GM12878 (cell line): Measurements from ENCODE around the gene LRRC8D. TPM values are rescaled to one million over a fixed set of nuclear protein-coding genes. Genes with fewer than 3 reads are reported as not detected.

Experiments
- ATAC-seq: fragments of 200-7000 bp; cut with Tn5 transposase; 3 replicates; pipeline ENCODE4 v1.9.1; 2020; ENCODE audit warnings: mild to moderate bottlenecking, moderate library complexity
- BruUV-seq: library from RNA; stranded (reverse); fragments of 400-500 nt; replicated peaks from 2 replicates; lab custom pipeline; 2021; lab: Mats Ljungman, UMichigan
- CTCF ChIA-PET: fragments of 300-600 bp; sonication (Branson Sonifier 250); formaldehyde crosslinking; extraction: SDS; loops from one replicate; lab custom pipeline; 2021; ENCODE audit warnings: inconsistent platforms; lab: Yijun Ruan, JAX
- POLR2A ChIA-PET: fragments of 350-600 bp; formaldehyde crosslinking; extraction: SDS; loops from one replicate; lab custom pipeline; 2021; ENCODE audit warnings: inconsistent platforms; lab: Charles Lee
- RAD21 ChIA-PET: fragments of 300-600 bp; sonication (Branson Sonifier 250); formaldehyde crosslinking; loops from one replicate; lab custom pipeline; 2023; ENCODE audit warnings: antibody characterized with exemption; ENCODE audit not compliant: unreplicated experiment; lab: Charles Lee
- SMC1A ChIA-PET: fragments of 300-600 bp; sonication (Branson Sonifier 250); formaldehyde crosslinking; loops from one replicate; lab custom pipeline; 2023; ENCODE audit not compliant: unreplicated experiment, uncharacterized antibody; lab: Charles Lee
- DNase-seq: peaks from one replicate; pipeline ENCODE4 v3.0.0-alpha.2; 2011; ENCODE audit warnings: low read depth, low spot score
- FAIRE-seq: peaks from 3 replicates; lab custom pipeline; 2011; peaks lifted over from hg19 to GRCh38; lab: Jason Lieb, UNC
- H2AFZ ChIP-seq: 2 replicates; pipeline ENCODE4 v1.6.0; 2011; ENCODE audit warnings: low read depth, low read length, control low read depth; ENCODE audit not compliant: control insufficient read depth
- H3K27ac ChIP-seq: 2 replicates; pipeline ENCODE4 v1.5.1; 2011; ENCODE audit warnings: control low read depth; ENCODE audit not compliant: control insufficient read depth, insufficient read depth
- H3K27me3 ChIP-seq, 2 experiments: replicated peaks in 1 of 2; 2 replicates each; pipeline versions ENCODE4 v1.6.0 to v1.6.1; 2011; ENCODE audit warnings: low read length in 1 of 2; ENCODE audit not compliant: control insufficient read depth in 2 of 2, insufficient read depth in 2 of 2
- H3K36me3 ChIP-seq, 2 experiments: 2 replicates each; pipeline ENCODE4 v1.5.1; 2011; ENCODE audit warnings: low read length in 1 of 2; ENCODE audit not compliant: control insufficient read depth in 2 of 2, insufficient read depth in 2 of 2
- H3K4me1 ChIP-seq: 2 replicates; pipeline ENCODE4 v1.6.1; 2011; ENCODE audit warnings: mild to moderate bottlenecking, low read length, moderate library complexity, mixed read lengths; ENCODE audit not compliant: control insufficient read depth, insufficient read depth
- H3K4me2 ChIP-seq: 2 replicates; pipeline ENCODE4 v1.6.0; 2011; ENCODE audit warnings: control low read depth; ENCODE audit not compliant: control insufficient read depth, insufficient read depth
- H3K4me3 ChIP-seq: fragments of 200-600 bp; sonication (generic); 2 replicates; pipeline ENCODE4 v1.5.1; 2016
- H3K79me2 ChIP-seq: 2 replicates; pipeline ENCODE4 v1.6.0; 2011; ENCODE audit warnings: low read length; ENCODE audit not compliant: control insufficient read depth, insufficient read depth
- H3K9ac ChIP-seq: 2 replicates; pipeline ENCODE4 v1.8.0; 2011; ENCODE audit warnings: low read length, control low read depth, mixed read lengths; ENCODE audit not compliant: control insufficient read depth, insufficient read depth
- H3K9me3 ChIP-seq: replicated peaks from 3 replicates; pipeline ENCODE4 v1.5.1; 2011; ENCODE audit warnings: mild to moderate bottlenecking, low read length; ENCODE audit not compliant: control insufficient read depth, insufficient read depth
- H4K20me1 ChIP-seq: 2 replicates; pipeline ENCODE4 v1.6.0; 2011; ENCODE audit not compliant: control insufficient read depth, insufficient read depth
- ASH2L ChIP-seq: fragments of 300-600, 200-600 bp; sonication (generic); IDR thresholded peaks from 2 replicates; pipeline ENCODE4 v1.6.1; 2017; ENCODE audit warnings: low read depth, mild to moderate bottlenecking, borderline replicate concordance
- ATF7 ChIP-seq: fragments of 450-650 bp; IDR thresholded peaks from 2 replicates; pipeline ENCODE4 v1.6.1; 2016; ENCODE audit warnings: low read depth, mild to moderate bottlenecking
- CHD4 ChIP-seq: fragments of 200-600 bp; sonication (generic); IDR thresholded peaks from 2 replicates; pipeline ENCODE4 v1.6.1; 2016; ENCODE audit warnings: mild to moderate bottlenecking
- IKZF2 ChIP-seq, 2 experiments: fragments of 450-650 bp; IDR thresholded peaks; 2 replicates each; pipeline ENCODE4 v1.6.1; 2017; ENCODE audit warnings: mild to moderate bottlenecking in 2 of 2, moderate library complexity in 2 of 2
- MTA3 ChIP-seq: IDR thresholded peaks from 2 replicates; pipeline ENCODE4 v1.6.1; 2012; ENCODE audit warnings: low read length, inconsistent platforms, borderline replicate concordance
- NFXL1 ChIP-seq: fragments of 450-650 bp; IDR thresholded peaks from 2 replicates; pipeline ENCODE4 v1.6.1; 2017; ENCODE audit warnings: antibody characterized with exemption, mild to moderate bottlenecking, borderline replicate concordance
- PAX8 ChIP-seq: fragments of 450-650 bp; IDR thresholded peaks from 2 replicates; pipeline ENCODE4 v1.6.1; 2017; ENCODE audit warnings: mild to moderate bottlenecking, moderate library complexity
- RAD51 ChIP-seq: fragments of 450-650 bp; IDR thresholded peaks from 2 replicates; pipeline ENCODE4 v1.6.1; 2016; ENCODE audit warnings: moderate library complexity, mild to moderate bottlenecking, inconsistent platforms
- SP1 ChIP-seq: IDR thresholded peaks from one replicate; pipeline ENCODE4 v1.6.1; 2011; ENCODE audit warnings: low read depth, low read length
- WGBS: methylation state at CpG from one replicate; pipeline ENCODE4 v1.1.6; 2016; ENCODE audit warnings: low lambda C conversion rate; ENCODE audit not compliant: insufficient replicate concordance, insufficient coverage; ENCODE audit errors: missing lambda C conversion rate; 5-methylcytosine and 5-hydroxymethylcytosine counted together
- in situ Hi-C: fragments of 300-500 bp; cut with MboI; formaldehyde crosslinking; loops from 9 replicates; pipeline ENCODE4 v1.14.3; 2018; ENCODE audit warnings: mixed read lengths
- intact Hi-C: fragments of 100-400 bp; cut with micrococcal nuclease; formaldehyde crosslinking; loops from one replicate; pipeline ENCODE4 v1.14.2; 2022; ENCODE audit not compliant: unreplicated experiment
- polyA plus RNA-seq, 11 experiments: library from polyadenylated mRNA; depleted of rRNA in 4 of 11; unstranded in 6 of 11; stranded (reverse) in 5 of 11; fragments of >200 nt; fragmentation: Nextera tagmentation in 4 of 11; fragmentation: Illumina TruSeq in 1 of 11; extraction: Ambion mirVana in 4 of 11; extraction: Trizol in 1 of 11; gene quantifications; 1 replicate in 1 of 11; 2 replicates in 10 of 11; pipeline versions ENCODE4 v1.2.1 to v1.2.3, GENCODE V29; 2011 to 2016; ENCODE audit warnings: inconsistent platforms in 2 of 11, missing spikeins in 2 of 11, low read depth in 1 of 11
- total RNA-seq, 4 experiments: library from RNA; depleted of rRNA in 3 of 4; stranded (reverse); fragments of >200 nt in 3 of 4; fragmentation: Illumina TruSeq in 1 of 4; extraction: Trizol in 1 of 4; gene quantifications; 2 replicates each; pipeline versions ENCODE4 v1.2.1 to v1.2.3, GENCODE V29; 2013 to 2021
- TF ChIP-seq, protein P1 (sequence below): IDR thresholded peaks from 2 replicates; pipeline ENCODE4 v1.6.1; 2011; ENCODE audit warnings: borderline replicate concordance, low read depth, mild to moderate bottlenecking, moderate library complexity, low read length; ENCODE audit not compliant: insufficient read depth, poor library complexity, severe bottlenecking

The LRRC8D gene
- total and polyA plus RNA-seq, 10 of the 15 experiments (the other 5 are each of a cell fraction or from before 2014, with no cell fraction given) = 5.6 to 44.1 (median 26.8) TPM

DNA sequence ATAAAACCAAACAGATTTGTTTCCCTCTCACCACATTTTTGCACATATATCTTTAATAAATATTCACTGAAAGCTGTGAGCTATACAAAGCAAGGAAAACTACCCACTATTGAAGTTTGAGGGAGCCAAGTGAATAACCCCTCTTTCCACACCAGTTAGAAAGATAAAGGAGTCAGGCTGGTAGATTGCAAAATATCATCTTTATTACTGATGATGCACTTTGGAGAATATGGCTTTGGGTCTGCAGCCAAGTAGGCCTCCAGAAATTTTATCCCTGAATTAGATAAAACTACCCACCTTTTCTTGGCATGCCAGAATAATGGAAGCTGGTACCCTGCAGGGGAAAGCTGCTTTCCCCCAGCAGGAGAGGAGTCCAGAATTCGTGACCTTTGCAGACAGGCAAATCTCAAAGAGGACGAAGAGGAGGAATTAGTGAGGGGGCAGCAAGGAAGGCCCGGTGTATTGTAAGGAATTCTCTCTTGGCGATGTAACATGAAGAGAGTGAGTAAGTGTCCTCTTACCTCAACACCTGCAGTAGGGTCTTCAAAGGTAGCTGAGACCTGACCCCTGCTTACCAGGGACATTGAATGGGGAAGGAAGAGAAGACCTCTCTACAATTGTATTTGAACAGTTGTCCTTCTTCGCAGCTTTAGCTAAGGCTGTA lies 84.7 kb downstream of the LRRC8D start:
- no TSS peak for BruUV-seq
- no peaks in the 10 kb centered on the region for H3K9me3 ChIP-seq
- peaks cover 29% of the 10 kb centered on the region for H3K4me1 ChIP-seq
- DNase-seq (no peak), ATAC-seq (no peak), FAIRE-seq (no peak)
- peaks cover 0 to 1% of the 10 kb centered on the region in 2 experiments; a peak in 2 of 4 replicates for H3K36me3 ChIP-seq
- no peak overlapping the region for H3K27ac ChIP-seq
- whole genome bisulfite sequencing = 98% methylated on average over 5 of the region's 5 CpGs
- in situ Hi-C loops (no loop called here), intact Hi-C loops (no loop called here)
- no peaks in the 10 kb centered on the region for H3K27me3 ChIP-seq
- ChIA-PET POLR2A (no interaction called here), CTCF (no interaction called here), RAD21 (interaction anchor here (1.1 to 1.2 kb wide), 2 partner anchors 33 to 59 kb away, joined by 3 read pairs; no protein-coding TSS in a partner anchor), SMC1A (interaction anchor here (0.7 to 1.9 kb wide), 11 partner anchors 10 to 124 kb away, joined by 3 to 4 read pairs (median 3); no protein-coding TSS in a partner anchor)
- H3K4me3 ChIP-seq = no peak overlapping the region
- no peak overlapping the region for H3K4me2 ChIP-seq
- H3K79me2 ChIP-seq = peaks cover 2% of the 10 kb centered on the region; the same call in 1 of the 2 replicates
- no peak for TF ChIP-seq RAD51
- TF ChIP-seq ASH2L = no peak
- TF ChIP-seq NFXL1 = no peak
- no peak for TF ChIP-seq MTA3
- TF ChIP-seq, protein P1, sequence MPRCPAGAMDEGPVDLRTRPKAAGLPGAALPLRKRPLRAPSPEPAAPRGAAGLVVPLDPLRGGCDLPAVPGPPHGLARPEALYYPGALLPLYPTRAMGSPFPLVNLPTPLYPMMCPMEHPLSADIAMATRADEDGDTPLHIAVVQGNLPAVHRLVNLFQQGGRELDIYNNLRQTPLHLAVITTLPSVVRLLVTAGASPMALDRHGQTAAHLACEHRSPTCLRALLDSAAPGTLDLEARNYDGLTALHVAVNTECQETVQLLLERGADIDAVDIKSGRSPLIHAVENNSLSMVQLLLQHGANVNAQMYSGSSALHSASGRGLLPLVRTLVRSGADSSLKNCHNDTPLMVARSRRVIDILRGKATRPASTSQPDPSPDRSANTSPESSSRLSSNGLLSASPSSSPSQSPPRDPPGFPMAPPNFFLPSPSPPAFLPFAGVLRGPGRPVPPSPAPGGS = no peak
- TF ChIP-seq IKZF2 (IDR thresholded peaks at IDR 0.05) = no peak
- TF ChIP-seq CHD4 = no peak
- TF ChIP-seq PAX8 = no peak
- no peak for TF ChIP-seq ATF7
- no peak for TF ChIP-seq SP1
- no peak overlapping the region for H3K9ac ChIP-seq
- H2AFZ ChIP-seq = no peak overlapping the region
- no peaks in the 10 kb centered on the region for H4K20me1 ChIP-seq
